ENCODE results near the gene RPL22.

RPL22 gene

DNA sequence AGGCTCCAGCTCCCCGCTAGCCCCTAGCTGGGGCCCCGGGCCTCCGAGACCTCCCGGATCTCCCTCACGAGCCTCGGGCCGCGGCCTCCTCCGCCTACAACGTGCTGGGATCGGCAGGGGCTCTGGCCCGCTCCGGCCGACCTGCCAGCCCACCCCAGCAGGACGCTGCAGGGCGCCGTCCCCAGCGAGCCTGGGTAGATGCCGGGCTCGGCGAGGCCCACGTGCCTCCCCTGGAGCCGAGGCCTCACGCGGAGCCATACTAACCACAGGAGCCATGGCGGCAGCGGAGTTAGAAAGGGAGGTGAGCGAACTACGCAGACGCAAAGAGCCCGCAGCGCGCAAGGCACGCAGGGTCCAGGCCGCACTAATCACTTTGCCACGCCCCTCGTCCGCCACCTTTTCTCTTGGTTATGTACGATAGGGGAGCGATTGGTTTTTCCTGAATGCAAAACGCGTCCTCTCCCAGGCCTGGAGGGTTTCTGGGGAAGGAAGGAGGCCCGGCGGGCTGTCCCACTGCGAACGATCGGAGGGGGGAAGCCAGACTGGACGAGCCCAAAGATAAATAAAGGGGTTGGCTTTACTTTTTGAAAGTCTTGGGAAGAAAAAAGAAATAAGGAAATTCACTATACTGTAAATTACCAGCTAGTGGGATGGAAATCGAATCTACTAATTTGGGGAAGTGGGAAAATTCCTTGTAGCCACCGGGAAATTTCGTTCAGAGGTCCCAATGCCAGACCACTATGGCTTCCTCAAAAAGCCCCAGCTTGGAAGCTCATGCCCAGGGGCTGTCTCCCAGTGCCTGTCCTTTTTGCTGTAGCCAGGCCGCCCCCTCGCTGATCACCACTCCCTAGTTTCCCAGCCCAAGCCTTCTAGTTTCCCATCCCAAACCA, at the start of gene RPL22:
TSS of gene RPL22 (minus strand) at position 298 of the 890 bp plus-strand sequence. CDS start at position 276, 22 bp downstream.
- in situ Hi-C loops (cut with MboI; ENCODE audit: low sequenced_read_pairs) = no loop called here

DNA sequence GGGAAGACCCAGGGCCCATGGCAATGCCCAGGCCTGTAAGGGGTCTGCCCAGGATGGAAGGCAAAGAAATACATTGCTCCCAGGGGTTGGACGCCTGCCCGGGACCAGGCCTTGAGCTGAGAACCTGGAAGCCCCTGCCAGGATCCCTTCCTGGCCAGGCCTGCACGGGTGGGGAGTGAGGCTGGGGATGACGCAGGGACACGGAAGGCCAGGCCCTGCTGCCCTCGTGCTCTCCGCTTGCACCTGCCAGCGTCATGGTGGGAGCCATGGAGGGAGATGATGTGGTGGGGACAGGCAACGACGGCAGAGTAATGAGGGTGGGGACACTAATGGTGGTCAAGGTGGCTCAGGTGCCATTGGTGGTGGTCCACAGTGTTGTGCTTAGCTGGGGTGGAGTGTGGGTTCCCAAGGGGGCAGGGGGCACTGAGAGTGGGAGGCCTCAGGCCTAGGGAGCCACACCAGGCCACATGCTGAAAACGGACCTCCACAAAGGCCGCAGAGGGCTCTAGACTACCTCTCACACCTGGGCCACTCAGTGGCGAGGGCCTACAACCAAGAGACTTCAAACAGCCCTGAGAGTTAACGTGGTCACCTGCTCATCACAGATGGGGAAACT, 48.9 kb upstream of the RPL22 start:
- in situ Hi-C loops (cut with MboI; ENCODE audit: low sequenced_read_pairs) = no loop called here

DNA sequence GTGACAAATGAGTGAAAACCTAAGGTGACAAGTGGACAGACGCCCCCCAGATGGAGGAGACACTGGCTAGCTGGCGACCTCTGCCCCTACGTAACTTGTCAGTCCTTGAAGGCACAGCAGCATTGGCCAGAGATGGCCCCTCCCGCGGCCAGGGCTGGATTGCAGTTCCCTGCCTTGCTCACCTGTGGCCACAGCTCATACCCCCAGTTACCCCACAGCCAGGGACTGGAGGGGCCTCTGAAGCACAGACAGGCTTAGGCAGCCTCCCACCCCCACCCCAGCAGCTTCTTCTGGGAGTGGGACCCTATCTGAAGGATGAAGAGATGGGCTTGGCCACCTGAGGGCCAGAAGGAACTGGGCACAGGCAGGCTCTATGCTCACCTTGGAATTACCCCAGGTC, 48.3 kb upstream of the RPL22 start:
- in situ Hi-C loops (cut with MboI; ENCODE audit: low sequenced_read_pairs) = no loop called here

DNA sequence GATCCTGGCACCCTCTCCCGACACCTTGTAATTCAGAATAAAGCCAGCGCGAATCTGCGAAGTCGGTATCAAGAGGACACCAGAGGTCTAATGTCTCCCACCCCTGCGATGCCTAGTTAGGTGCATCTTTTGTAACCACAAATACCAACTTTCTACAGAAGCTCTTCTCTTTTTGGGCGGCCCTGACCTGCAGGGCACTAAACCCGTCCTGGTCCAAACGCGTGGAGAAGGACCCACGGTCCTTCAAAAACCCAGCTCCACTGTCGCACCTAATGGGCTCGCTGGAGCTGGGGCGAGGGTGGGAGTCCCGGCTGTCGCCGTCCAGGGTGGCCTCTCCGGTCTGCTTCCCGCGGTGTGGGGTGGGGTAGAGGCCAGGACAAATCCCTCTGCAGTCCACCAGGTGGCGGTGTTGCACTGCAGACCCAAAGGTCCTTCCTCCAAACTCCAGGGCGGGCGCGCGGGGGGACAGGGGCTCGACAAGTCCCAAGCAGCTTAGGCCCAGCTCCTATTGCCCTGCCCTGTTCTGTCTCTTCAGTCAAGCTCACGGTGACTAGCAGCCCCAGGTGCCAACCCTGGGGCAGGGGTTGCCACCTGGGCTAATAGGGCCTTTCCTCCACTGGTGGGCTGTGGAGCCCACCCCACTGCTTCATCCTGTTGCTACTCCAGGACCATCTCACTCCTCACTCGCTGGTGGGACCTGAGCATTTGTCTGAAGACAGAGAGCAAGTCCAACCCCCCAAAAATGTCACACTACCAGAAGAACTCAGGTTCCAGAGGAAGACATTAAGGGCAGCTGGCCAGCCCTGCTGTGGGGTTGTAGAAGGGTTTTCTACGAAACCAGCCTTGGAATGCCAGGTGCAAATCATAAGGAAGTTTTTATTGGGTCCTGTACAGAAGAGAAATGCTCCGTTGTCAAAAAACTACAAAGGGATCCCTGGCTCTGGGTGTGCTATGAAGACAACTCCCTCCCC, 47.4 kb upstream of the RPL22 start:
- in situ Hi-C loops (cut with MboI; ENCODE audit: low sequenced_read_pairs) = no loop called here

DNA sequence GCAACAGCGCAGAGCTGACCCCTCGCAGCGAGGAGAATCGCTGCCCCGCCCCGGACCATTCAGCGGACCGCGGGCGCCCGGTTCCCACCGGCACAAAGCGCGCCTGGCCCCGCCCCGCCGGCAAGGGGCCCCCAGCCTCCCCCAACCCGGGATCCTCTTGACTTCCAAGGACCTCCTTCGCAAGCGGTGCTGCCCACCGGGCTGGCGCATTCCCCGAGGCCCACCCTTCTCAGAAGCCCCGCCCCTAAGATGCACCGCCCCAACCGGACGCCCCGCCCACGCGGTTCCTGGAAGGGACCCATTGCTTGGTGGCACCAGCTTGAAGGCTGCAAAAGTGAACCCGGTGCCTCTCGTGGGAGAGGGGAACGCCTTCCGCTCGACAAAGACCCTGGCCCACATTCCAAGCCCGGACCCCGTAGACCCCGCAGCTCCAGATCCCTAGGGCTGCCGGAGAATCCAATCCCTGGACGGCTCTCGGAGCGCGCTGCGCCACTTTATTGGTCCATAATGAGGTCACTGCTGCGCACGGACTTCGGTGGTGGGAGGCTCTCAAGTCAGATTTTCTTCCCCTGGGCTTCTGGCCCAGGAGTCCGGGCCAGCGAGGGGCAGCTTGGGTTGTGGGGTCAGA, 46.6 kb upstream of the RPL22 start:
- in situ Hi-C loops (cut with MboI; ENCODE audit: low sequenced_read_pairs) = no loop called here

DNA sequence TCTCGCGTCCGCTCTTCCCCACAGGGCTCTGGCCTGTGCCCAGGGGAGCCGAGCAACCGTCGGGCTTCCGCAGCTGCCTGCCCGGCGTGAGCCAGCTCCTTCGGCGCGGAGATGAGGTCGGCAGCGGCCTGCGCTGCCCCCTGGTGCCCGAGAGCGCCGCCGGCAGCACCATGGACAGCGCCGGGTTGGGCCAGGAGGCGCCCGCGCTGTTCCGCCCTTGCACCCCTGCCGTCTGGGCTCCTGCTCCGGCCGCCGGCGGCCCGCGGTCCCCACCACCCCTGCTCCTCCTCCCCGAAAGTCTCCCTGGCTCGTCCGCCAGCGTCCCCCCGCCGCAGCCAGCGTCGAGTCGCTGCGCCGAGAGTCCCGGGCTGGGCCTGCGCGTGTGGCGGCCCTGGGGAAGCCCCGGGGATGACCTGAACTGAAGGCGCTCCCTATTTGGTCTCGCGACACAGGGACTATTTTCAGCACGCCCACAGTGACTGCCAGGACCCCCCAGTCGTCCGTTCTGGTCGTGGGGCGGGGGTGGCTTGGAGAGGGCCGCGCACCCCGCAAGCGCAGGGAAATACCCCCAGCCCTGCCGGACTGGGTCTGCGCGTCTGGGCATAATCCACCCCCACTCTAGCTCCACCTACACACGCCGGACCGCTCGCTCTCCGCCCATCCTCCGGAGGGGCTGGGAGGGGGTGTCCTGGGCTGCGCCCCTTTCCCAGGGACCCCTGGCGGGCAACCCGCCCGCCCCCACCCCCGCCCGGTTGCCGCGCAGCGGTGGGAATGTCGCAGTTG, 45.9 kb upstream of the RPL22 start:
- in situ Hi-C loops (cut with MboI; ENCODE audit: low sequenced_read_pairs) = no loop called here

DNA sequence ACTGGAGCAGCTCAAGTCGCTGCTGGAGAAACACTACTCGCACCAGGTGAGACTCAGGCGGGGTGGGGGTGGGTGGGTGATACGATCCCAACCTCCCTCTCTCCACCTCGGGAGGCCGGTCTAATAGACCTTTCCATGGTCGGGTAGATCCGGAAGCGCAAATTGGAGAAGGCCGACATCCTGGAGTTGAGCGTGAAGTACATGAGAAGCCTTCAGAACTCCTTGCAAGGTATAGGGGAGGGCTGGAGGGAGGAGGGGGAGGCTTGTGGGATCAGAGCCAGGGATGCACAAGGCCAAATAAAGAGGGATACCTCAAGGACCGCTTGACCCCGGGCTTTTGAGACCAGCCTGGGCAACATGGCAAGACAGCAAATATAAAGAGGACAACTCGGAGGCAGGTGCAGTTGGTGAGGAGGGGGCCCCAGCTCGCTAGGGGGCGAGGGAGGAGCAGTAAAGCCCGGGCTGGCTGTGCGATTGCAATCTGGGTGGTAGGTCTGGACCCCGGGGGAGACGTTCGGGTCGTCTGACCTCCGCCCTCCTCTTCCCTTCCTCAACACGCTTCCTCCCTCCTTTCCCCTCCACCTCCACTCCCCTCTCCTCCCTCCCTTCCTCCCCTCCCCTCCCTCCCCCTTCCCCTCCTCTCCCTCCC, 45.1 kb upstream of the RPL22 start:
- in situ Hi-C loops (cut with MboI; ENCODE audit: low sequenced_read_pairs) = no loop called here

DNA sequence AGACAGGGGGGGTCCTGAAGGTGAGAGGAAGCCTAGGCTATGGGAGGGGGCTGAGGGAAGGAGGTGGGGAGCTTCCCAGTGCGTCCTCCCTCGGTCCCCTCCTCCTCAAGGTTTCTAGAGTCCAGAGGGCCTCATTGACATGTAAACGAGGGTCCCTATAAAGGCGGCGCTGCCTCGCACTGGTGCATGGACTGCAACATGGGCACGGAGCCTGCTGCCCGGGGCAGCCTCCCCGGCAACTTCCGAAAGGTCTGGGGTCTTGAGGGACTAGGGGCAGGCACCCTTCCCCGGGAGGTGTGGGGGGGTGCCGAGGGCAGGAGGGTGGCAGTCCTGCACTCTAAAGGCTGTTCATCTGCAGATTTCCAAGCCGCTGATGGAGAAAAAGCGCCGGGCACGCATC, 44.6 kb upstream of the RPL22 start, which contains the start of gene HES3:
TSS of gene HES3 (plus strand) at position 187 of the 400 bp plus-strand sequence. CDS start at position 374, 187 bp downstream.
- in situ Hi-C loops (cut with MboI; ENCODE audit: low sequenced_read_pairs) = no loop called here

DNA sequence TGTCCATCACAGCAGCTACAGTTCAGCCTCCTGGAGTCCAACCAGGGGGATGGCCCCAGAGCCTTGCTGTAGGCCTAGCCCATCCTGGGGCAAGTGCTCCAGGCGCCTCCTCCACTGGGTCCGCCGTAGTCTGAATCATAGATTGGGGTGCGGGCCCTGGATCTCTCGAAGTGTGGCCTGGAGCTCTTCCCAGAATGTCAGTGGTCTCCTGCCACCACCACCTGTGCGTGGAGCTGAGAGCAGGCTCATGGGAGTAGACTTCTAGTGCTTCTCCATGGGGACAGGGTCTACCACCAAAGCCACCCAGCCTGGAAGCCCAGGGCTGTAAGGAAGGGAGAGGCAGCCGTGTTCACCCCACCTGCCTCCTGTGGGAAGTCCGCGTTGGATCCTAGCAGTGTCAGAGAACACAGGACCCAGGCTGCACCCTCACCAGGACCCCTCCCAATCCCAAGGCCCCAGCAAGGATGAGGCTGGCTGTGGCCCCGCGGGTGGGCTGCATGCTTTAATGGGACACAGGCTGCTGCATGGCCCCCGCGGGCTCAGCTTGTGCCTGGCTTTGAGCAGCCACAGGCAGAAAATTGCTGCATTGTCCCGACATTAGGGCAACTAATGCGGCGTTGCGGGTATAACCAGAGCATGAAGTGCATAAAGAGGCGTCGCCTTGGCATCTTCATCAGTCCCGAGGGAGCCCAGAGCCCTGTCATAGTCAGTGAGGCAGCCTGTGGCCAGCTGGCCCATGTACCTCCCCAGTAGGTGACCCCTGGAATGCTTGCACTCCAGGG, 43.8 kb upstream of the RPL22 start:
- in situ Hi-C loops (cut with MboI; ENCODE audit: low sequenced_read_pairs) = no loop called here

DNA sequence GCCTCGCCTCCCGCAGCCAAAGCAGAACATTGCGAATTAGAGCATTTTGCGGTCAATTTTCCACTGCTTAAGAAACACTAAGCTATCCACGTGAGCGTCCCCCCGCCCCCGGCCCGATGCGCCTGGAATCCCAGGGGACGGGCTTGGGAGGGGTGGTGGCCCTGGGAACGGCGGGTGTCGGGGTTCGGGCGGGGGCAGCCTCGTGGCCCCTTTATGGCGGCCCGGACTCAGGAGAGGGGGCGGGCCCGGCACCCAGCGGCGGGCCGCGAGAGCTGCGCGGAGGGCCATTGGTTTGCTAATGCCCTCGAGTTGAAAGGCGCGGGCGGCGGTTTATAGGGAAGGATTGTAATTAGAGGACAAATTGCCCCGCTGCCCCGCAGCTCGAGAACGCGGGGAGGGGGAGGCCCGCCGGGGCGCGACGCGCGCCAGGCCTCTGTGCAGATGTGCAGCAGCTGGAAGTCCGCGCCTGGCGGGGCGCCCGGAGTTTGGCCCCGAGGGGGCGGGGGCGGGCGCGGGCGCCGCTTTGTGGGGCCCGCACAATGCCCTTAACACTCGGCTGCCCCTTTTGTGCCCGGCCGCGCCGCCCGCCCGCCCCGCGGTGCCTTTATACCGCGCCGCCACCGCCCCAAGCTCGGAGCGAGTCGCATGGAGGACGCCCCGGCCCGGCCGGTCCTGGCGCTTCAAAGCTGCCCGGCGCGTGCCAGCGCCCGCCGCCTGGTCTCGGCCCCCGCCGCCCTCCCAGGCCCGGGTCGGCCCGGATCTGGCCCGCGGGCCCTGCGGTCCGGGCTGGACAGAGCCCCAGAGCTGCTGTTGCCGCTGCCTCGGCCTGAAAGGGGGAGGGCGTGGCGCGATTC, 42.7 kb upstream of the RPL22 start:
- in situ Hi-C loops (cut with MboI; ENCODE audit: low sequenced_read_pairs) = no loop called here

DNA sequence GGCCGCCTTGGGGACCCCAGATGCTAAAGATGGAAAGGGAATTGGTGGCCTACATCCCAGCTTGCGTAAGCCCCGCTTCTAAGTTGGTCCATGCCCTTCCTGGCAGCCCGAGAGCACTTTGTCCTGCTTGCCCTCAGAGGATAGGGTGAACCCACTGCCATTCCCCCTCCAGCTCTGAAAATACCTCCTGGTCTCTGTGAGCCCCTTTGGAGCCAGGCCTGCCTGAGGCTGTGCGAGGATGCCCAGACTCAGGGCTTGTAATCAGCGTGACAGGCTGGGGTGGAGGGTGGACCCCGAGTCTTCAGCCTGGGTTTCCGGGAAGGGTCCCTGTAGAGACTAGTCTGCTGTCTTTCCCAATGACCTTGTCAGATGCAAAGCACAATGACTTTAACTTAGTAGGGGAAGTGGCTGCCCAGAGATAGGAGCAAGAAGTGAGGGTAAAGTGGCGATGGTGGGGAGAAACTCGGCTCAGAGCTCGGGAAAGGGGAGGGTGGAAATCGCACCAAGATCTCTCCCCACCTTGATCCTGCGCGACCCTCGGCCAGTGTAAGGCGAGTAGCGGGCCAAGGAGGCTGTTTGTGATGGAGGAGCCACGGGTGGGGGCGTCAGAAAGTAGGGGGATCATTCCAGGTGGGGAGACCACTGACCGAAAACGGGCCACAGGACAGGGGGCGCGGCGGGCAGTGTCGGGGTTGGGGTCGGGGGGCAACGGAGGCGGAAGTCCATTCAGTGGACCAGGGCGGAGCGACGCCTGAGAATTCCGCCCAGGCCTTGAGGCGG, 41.9 kb upstream of the RPL22 start:
- in situ Hi-C loops (cut with MboI; ENCODE audit: low sequenced_read_pairs) = no loop called here

DNA sequence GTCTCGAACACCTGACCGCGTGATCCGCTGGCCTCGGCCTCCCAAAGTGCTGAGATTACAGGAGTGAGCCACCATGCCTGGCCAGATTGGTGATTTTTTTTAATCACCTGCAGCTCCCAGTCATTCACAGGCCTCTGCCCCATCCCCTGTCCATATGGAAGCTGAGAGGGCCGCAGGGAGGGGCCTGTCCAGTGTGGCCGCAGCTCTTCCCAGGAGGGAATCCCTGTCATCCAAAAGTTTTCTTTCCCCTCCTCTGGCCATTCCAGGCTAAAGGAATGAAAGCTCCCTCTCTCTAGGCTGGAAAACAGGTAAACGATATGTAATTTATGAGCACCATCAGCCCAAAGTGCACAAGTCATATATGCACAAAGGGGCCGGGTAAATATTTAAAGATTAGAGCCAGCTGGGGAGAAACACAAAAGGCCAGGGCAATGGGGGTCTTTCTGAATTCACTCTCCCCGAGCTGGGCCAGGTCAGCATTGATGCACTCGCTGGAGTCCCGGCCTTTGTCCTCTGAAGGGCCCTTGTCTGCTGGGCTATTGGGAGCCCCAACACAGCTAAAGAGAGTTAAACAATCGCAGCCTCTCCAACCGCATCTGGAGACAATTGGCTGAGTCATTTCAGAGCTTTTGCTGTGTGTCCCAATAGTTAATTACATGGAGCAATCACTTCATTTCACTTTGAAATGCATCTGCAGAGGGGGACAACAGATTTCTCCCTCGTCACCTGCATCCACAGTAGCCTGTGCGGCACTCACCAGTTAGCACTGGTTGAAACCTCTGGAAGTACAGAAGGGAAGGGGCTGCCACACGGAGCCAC, 40.8 kb upstream of the RPL22 start:
- in situ Hi-C loops (cut with MboI; ENCODE audit: low sequenced_read_pairs) = no loop called here

DNA sequence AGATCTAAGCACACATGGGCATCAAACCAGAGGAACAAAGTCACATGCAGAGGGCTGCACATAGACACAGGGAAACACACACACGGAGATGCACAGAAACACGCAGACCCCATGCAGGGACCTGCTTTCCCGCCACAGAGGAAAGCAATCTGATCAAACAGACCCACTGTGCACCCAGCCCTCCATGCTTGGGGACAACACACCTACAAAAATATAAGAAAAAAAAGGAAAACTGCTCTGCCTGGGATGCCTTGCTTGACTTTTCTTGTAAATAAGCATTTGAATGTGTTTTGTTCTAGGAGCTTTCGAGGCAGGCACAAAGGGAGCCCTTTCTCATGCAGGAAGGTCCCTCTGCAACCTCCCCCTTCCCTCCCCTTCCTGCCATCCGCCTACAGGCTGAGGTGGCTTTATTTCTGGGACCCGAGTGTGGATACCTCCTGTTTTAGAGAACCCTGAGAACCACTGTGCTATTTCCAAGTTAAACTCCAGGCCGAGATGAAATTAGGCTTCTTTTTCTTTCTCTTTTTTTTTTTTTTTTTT, 39.9 kb upstream of the RPL22 start:
- in situ Hi-C loops (cut with MboI; ENCODE audit: low sequenced_read_pairs) = no loop called here

DNA sequence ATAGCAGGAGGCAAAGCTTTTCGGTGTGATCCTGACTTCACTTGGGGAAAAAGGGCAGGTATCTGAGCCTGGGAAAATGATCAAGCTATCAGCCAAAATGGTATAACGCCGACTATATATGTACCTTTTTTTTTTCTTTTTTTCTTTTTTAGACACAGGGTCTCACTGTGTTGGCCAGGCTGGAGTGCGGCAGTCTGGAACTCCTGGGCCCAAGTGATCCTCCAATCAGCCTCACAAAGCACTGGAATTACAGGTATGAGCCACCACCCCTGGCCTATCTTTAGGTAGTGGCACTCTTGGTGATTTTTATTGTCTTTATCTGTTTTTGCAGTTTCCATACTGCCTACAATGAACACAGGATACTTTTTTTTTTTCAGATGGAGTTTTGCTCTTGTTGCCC, 37.7 kb upstream of the RPL22 start:
- in situ Hi-C loops (cut with MboI; ENCODE audit: low sequenced_read_pairs) = no loop called here

DNA sequence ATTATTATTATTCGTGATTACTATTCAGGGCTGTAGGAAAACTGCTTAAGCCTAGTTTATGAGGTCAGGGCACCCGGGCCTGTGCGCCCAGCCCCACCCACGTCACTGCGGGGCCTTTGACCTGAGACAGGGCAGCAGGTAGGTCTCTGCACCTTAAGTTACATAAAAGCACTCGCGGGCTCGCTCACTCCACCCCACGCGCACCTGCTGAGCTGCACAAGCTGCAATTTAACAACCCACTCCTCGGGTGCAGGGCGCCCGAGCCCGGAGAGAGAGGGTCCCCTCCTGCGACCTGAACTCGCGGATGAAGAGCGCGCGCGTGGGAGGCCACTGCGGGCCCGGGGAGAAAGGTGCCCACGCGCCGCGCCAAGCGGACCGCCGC, 35.9 kb upstream of the RPL22 start:
- in situ Hi-C loops (cut with MboI; ENCODE audit: low sequenced_read_pairs) = no loop called here
